Hepatocyte (in vitro differentiated cells): ENCODE results near the gene LGR4.

Source experiments
- CTCF ChIP-seq: fragments of 200-600 bp; sonication (generic); IDR thresholded peaks from 2 replicates; pipeline ENCODE4 v1.5.1; 2016; ENCODE audit warnings: antibody characterized with exemption, mild to moderate bottlenecking; ENCODE audit not compliant: poor library complexity
- EZH2 ChIP-seq: fragments of 200-600 bp; sonication (generic); IDR thresholded peaks from 2 replicates; pipeline ENCODE4 v1.6.1; 2016; ENCODE audit warnings: antibody characterized with exemption, mild to moderate bottlenecking, borderline replicate concordance
- EZH2phosphoT487 ChIP-seq: fragments of 200-600 bp; sonication (generic); IDR thresholded peaks from one replicate; pipeline ENCODE4 v1.6.1; 2018; ENCODE audit warnings: antibody characterized with exemption, mild to moderate bottlenecking, low read depth, moderate library complexity; ENCODE audit not compliant: unreplicated experiment, severe bottlenecking

DNA sequence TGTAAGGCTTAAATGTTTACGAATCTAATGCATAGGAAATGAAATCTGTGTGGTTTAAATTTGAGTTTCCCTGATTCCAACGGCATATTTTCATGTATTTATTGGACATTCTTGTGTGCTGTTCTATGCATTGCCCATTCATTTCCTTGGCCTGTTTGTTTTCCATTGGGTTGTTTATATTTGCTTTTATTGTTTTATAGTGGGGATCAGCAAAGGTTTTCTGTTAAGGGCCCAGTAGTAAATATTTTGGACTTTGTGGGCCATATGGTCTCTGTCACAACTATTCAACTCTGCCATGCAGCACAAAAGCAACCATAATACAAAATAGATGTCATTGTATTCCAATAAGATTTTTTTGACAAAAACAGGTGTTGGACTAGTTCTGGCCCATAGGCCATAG is 5.2 kb upstream of the LGR4 start:
- TF ChIP-seq CTCF, result no peak
- TF ChIP-seq EZH2phosphoT487, result no peak
- TF ChIP-seq EZH2, result no peak
